PC-9 (cell line): ENCODE measurements around the gene LCOR. TPM values are rescaled to one million over a fixed set of nuclear protein-coding genes. Genes with fewer than 3 reads are reported as not detected.
A peak's percentile ranks its signal among the peaks of the same experiment; 100 is the strongest.

Experiments used
- BruUV-seq: library from RNA; stranded (reverse); fragments of 400-500 nt; replicated peaks from 2 replicates; lab custom pipeline; 2021; lab: Mats Ljungman, UMichigan
- CTCF ChIA-PET: fragments of 300-600 bp; sonication (Branson Sonifier 250); formaldehyde crosslinking; loops from one replicate; lab custom pipeline; 2022; ENCODE audit warnings: antibody characterized with exemption; lab: Charles Lee
- POLR2A ChIA-PET: fragments of 300-600 bp; sonication (Branson Sonifier 250); formaldehyde crosslinking; loops from one replicate; lab custom pipeline; 2022; ENCODE audit warnings: antibody characterized with exemption; ENCODE audit not compliant: unreplicated experiment; lab: Charles Lee
- DNase-seq, 2 experiments: peaks; one replicate each; pipeline versions ENCODE4 v3.0.0 to v3.0.0-alpha.2; 2015 to 2022; ENCODE audit warnings: mixed read lengths in 1 of 2
- H2AFZ ChIP-seq: fragments of 200-600 bp; sonication (generic); 2 replicates; pipeline ENCODE4 v1.8.1; 2017; ENCODE audit warnings: antibody characterized with exemption
- H3F3A ChIP-seq: fragments of 200-600 bp; sonication (generic); 2 replicates; pipeline ENCODE4 v1.8.1; 2017; ENCODE audit warnings: antibody characterized with exemption, mild to moderate bottlenecking, low read depth; ENCODE audit not compliant: insufficient read depth
- H3K27ac ChIP-seq: fragments of 200-600 bp; sonication (generic); 2 replicates; pipeline ENCODE4 v1.6.1; 2016; ENCODE audit warnings: mixed run types
- H3K27me3 ChIP-seq: fragments of 200-600 bp; sonication (generic); 2 replicates; pipeline ENCODE4 v1.6.1; 2016; ENCODE audit warnings: low read depth, mixed run types; ENCODE audit not compliant: insufficient read depth
- H3K36me3 ChIP-seq: fragments of 200-600 bp; sonication (generic); 2 replicates; pipeline ENCODE4 v1.6.1; 2016; ENCODE audit warnings: low read depth, mixed run types
- H3K4me1 ChIP-seq: fragments of 200-600 bp; sonication (generic); replicated peaks from 2 replicates; pipeline ENCODE4 v1.6.1; 2016; ENCODE audit warnings: mixed run types; ENCODE audit not compliant: insufficient read depth
- H3K4me2 ChIP-seq: fragments of 200-600 bp; sonication (generic); 2 replicates; pipeline ENCODE4 v1.6.1; 2017; ENCODE audit warnings: mixed run types
- H3K4me3 ChIP-seq: fragments of 200-600 bp; sonication (generic); 2 replicates; pipeline ENCODE4 v1.6.1; 2016; ENCODE audit warnings: mixed run types
- H3K79me2 ChIP-seq: fragments of 200-600 bp; sonication (generic); 2 replicates; pipeline ENCODE4 v1.6.1; 2017; ENCODE audit warnings: low read depth, mixed run types
- H3K9me2 ChIP-seq: fragments of 200-600 bp; sonication (generic); 2 replicates; pipeline ENCODE4 v1.8.1; 2017; ENCODE audit warnings: mild to moderate bottlenecking; ENCODE audit not compliant: insufficient read depth
- H3K9me3 ChIP-seq: fragments of 200-600 bp; sonication (generic); 2 replicates; pipeline ENCODE4 v1.8.1; 2016; ENCODE audit warnings: low read depth; ENCODE audit not compliant: insufficient read depth
- H4K20me1 ChIP-seq: fragments of 200-600 bp; sonication (generic); 2 replicates; pipeline ENCODE4 v1.8.1; 2017; ENCODE audit not compliant: insufficient read depth
- EZH2 ChIP-seq: fragments of 200-600 bp; sonication (generic); IDR thresholded peaks from 2 replicates; pipeline ENCODE4 v1.8.0; 2017; ENCODE audit warnings: antibody characterized with exemption, low read depth
- intact Hi-C: fragments of 100-400 bp; cut with micrococcal nuclease; formaldehyde crosslinking; loops from one replicate; pipeline ENCODE4 v1.10.0; 2022; ENCODE audit not compliant: unreplicated experiment
- total RNA-seq: library from RNA; stranded (reverse); gene quantifications from 2 replicates; pipeline ENCODE4 v1.2.3, GENCODE V29; 2021
- TF ChIP-seq, protein P1 (sequence below): fragments of 200-600 bp; sonication (generic); conservative IDR thresholded peaks from 2 replicates; pipeline ENCODE4 v1.6.1; 2017; ENCODE audit warnings: mixed run types, antibody characterized with exemption, mild to moderate bottlenecking, moderate library complexity

The LCOR gene
- total RNA-seq, 1 experiment from 2014 or later, result 36.4 TPM

DNA sequence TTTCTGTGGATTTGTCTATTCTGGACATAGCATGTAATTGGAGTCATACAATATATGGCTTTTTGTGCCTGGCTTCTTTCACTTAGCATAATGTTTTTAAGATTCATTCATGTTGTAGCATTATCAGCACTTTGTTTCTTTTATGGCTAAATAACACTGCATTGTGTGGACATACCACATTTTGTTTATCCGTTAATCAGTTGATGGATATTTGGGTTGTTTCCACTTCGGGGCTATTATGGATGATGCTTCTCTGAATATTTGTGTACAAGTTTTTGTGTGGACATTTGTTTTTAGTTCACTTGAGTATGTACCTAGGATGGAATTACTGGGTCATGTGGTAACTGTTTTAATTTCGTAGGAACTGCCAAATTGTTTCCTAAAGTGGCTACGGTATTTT is 6.4 kb downstream of the LCOR start:
- peaks cover 99% of the 10 kb centered on the region for H3K79me2 ChIP-seq
- intact Hi-C loops, result no loop called here
- H3K9me2 ChIP-seq, result no peaks in the 10 kb centered on the region
- H3K36me3 ChIP-seq, result no peaks in the 10 kb centered on the region
- no peaks in the 10 kb centered on the region for H3K27me3 ChIP-seq
- POLR2A ChIA-PET, result no interaction called here
- no peak overlapping the region for H2AFZ ChIP-seq
- no peak overlapping the region for H3K4me3 ChIP-seq
- no peak for DNase-seq
- CTCF ChIA-PET, result no interaction called here
- peaks cover 15% of the 10 kb centered on the region for H3F3A ChIP-seq
- no peaks in the 10 kb centered on the region; the same call in 1 of the 2 replicates for H4K20me1 ChIP-seq
- no peak overlapping the region for H3K4me2 ChIP-seq
- H3K27ac ChIP-seq, result no peak overlapping the region
- H3K9me3 ChIP-seq, result no peaks in the 10 kb centered on the region
- peaks cover 52% of the 10 kb centered on the region for H3K4me1 ChIP-seq
- no peak for TF ChIP-seq EZH2
- TF ChIP-seq, protein P1, sequence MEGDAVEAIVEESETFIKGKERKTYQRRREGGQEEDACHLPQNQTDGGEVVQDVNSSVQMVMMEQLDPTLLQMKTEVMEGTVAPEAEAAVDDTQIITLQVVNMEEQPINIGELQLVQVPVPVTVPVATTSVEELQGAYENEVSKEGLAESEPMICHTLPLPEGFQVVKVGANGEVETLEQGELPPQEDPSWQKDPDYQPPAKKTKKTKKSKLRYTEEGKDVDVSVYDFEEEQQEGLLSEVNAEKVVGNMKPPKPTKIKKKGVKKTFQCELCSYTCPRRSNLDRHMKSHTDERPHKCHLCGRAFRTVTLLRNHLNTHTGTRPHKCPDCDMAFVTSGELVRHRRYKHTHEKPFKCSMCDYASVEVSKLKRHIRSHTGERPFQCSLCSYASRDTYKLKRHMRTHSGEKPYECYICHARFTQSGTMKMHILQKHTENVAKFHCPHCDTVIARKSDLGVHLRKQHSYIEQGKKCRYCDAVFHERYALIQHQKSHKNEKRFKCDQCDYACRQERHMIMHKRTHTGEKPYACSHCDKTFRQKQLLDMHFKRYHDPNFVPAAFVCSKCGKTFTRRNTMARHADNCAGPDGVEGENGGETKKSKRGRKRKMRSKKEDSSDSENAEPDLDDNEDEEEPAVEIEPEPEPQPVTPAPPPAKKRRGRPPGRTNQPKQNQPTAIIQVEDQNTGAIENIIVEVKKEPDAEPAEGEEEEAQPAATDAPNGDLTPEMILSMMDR, result no peak
- no TSS peak for BruUV-seq

DNA sequence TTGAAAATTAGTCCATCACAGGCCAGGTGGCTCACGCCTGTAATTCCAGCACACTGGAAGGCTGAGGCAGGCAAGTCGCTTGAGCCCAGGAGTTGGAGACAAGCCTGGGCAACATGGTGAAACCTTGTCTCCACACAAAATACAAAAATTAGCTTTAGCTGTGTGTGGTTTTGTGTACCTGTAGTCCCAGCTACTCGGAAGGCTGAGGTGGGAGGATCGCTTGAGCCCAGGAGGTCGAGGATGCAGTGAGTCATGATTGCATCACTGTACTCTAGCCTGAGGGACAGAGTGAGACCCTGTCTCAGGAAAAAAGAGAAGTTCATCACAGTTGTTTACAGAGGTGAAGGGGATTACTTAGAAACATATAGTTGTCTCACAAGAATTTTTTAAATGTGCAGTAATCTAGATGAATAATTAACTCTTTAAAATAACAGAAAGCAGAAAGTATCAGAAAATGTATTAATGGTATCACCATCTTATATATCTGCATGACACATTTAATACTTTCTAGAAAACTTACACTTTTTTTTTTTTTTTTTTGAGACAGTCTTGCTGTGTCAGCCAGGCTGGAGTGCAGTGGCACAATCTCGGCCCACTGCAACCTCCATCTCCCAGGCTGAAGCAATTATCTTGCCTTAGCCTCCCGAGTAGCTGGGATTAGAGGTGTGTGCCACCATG is 8.9 kb downstream of the LCOR start:
- Histone ChIP-seq H4K20me1 (peaks cover 4% of the 10 kb centered on the region; the same call in 1 of the 2 replicates), H2AFZ (no peak overlapping the region), H3K79me2 (peaks cover 97% of the 10 kb centered on the region), H3F3A (peaks cover 6% of the 10 kb centered on the region; the same call in 1 of the 2 replicates), H3K4me1 (peaks cover 51% of the 10 kb centered on the region), H3K9me3 (no peaks in the 10 kb centered on the region), H3K4me2 (peak overlapping the region; percentile 73), H3K27me3 (no peaks in the 10 kb centered on the region), H3K9me2 (no peaks in the 10 kb centered on the region), H3K27ac (peak overlapping the region; percentile 83), H3K36me3 (no peaks in the 10 kb centered on the region), H3K4me3 (peak overlapping the region; percentile 39; the same call in 1 of the 2 replicates)
- BruUV-seq, result no TSS peak
- CTCF ChIA-PET, result interaction anchor here (0.7 kb wide), 1 partner anchor 126 kb away, joined by 6 read pairs; no protein-coding TSS in a partner anchor
- DNase-seq, result peak; percentile 33 to 70
- intact Hi-C loops, result no loop called here
- POLR2A ChIA-PET, result interaction anchor here (0.6 kb wide), 1 partner anchor 107 kb away, joined by 3 read pairs; no protein-coding TSS in a partner anchor
- TF ChIP-seq, protein P1, result no peak
- TF ChIP-seq EZH2, result no peak

DNA sequence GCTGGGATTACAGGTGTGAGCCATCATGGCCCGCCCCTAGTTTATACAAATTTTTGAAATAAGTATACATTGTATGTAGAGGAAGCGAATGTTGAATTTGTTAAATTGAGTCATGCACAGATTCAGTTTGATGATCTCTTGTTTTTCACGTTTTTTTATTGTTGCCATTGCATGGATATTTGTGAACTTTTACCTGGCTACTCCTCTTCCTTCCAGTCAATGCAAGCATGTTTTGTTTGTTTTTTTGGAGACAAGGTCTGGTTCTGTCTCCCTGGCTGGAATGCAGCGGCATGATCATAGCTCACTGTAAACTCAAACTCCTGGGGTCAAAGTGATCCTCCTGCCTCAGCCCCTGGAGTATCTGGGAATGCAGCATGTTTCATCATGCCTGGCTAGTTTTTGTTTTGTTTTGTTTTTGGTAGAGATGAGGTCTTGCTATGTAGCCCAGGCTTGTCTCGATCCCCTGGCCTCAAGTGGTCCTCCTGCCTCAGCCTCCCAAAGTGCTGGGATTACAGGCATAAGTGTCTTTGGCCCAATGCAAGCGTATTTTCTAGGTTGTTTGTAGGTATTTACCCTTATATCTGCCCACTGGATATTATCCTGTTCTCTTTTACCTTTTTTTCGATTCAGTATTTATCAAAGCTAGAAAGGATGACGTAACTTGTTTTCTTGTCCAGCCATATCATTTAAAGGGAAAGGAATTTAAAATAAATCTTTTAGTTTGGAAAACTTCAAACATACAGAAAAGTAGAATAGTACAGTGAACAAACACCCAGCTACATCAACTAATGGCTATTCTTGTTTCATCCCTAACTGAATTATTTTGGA is 11.0 kb downstream of the LCOR start:
- Histone ChIP-seq H3K36me3 (no peaks in the 10 kb centered on the region), H3K9me2 (no peaks in the 10 kb centered on the region), H3K4me2 (peak overlapping the region; percentile 25), H3K9me3 (no peaks in the 10 kb centered on the region), H3K27ac (peak overlapping the region; percentile 65), H3K79me2 (peaks cover 94% of the 10 kb centered on the region), H3K4me1 (peaks cover 60% of the 10 kb centered on the region), H2AFZ (no peak overlapping the region), H3F3A (peaks cover 6% of the 10 kb centered on the region; the same call in 1 of the 2 replicates), H3K27me3 (no peaks in the 10 kb centered on the region), H3K4me3 (no peak overlapping the region), H4K20me1 (peaks cover 10% of the 10 kb centered on the region)
- DNase-seq, result peak; percentile 28 to 52
- POLR2A ChIA-PET, result interaction anchor here (0.6 kb wide), 1 partner anchor 732 kb away, joined by 17 read pairs; no protein-coding TSS in a partner anchor
- TF ChIP-seq, protein P1, result no peak
- no peak for TF ChIP-seq EZH2
- CTCF ChIA-PET, result no interaction called here
- intact Hi-C loops, result no loop called here
- no TSS peak for BruUV-seq
